Uterus (tissue), 4 donors: ENCODE results near the gene SH3PXD2B. TPM values are rescaled to one million over a fixed set of nuclear protein-coding genes. Genes with fewer than 3 reads are reported as not detected.
A peak's percentile ranks its signal among the peaks of the same experiment; 100 is the strongest.
"Not testable (repeated sequence)": the region's sequence is repeated elsewhere in the genome, so short reads cannot be mapped to it uniquely, and the experiment has no call there.

Experiments
- DNase-seq, 2 donors: peaks; one replicate each; pipeline ENCODE4 v3.0.0-alpha.2; 2019 to 2020
- H3K27ac ChIP-seq, 2 donors: fragments of 200-600 bp; sonication (generic); 1 replicate in 1 of 2; 2 replicates in 1 of 2; pipeline ENCODE4 v1.5.1; 2016 to 2018
- H3K27me3 ChIP-seq, 2 donors: fragments of 200-600 bp; sonication (generic); one replicate each; pipeline ENCODE4 v1.5.1; 2018 to 2019; ENCODE audit warnings: control low read depth in 1 of 2
- H3K36me3 ChIP-seq, 2 donors: fragments of 200-600 bp; sonication (generic); one replicate each; pipeline ENCODE4 v1.5.1; 2019; ENCODE audit warnings: control low read depth in 1 of 2
- H3K4me1 ChIP-seq, 2 donors: fragments of 200-600 bp; sonication (generic); one replicate each; pipeline ENCODE4 v1.5.1; 2018 to 2019; ENCODE audit warnings: control low read depth in 1 of 2
- H3K4me3 ChIP-seq, 2 donors: fragments of 200-600 bp; sonication (generic); 1 replicate in 1 of 2; 2 replicates in 1 of 2; pipeline ENCODE4 v1.5.1; 2018 to 2019; ENCODE audit warnings: mild to moderate bottlenecking in 1 of 2
- H3K9me3 ChIP-seq, 2 donors: fragments of 200-600 bp; sonication (generic); one replicate each; pipeline ENCODE4 v1.5.1; 2019; ENCODE audit warnings: control low read depth in 1 of 2
- POLR2A ChIP-seq, 2 donors: fragments of 450-650 bp; IDR thresholded peaks; one replicate each; pipeline ENCODE4 v1.6.1; 2016; ENCODE audit warnings: antibody characterized with exemption in 2 of 2, mild to moderate bottlenecking in 1 of 2, moderate library complexity in 1 of 2
- intact Hi-C: fragments of 100-400 bp; cut with DNase I; formaldehyde crosslinking; loops from one replicate; pipeline ENCODE4 v1.15.1; 2023; ENCODE audit warnings: low total_unique reads
- total RNA-seq, 4 donors: library from RNA; depleted of rRNA in 3 of 4; stranded (reverse); fragments of >200 nt in 3 of 4; gene quantifications; one replicate each; pipeline versions ENCODE4 v1.1.0 to v1.2.4, GENCODE V29; 2014 to 2023
- TF ChIP-seq, protein P1 (sequence below), 4 experiments: fragments of 200-600 bp in 2 of 4; fragments of 450-650 bp in 2 of 4; sonication (generic) in 2 of 4; IDR thresholded peaks; one replicate each; pipeline ENCODE4 v1.5.1; 2016 to 2019; ENCODE audit warnings: antibody characterized with exemption in 4 of 4, mild to moderate bottlenecking in 2 of 4, moderate library complexity in 1 of 4
- donor health status: DM: yes; HTN: yes; CAD: no.

SH3PXD2B gene
- total RNA-seq, 4 donors from 2014 or later: 26.1 to 82.6 (median 31.0) TPM

DNA sequence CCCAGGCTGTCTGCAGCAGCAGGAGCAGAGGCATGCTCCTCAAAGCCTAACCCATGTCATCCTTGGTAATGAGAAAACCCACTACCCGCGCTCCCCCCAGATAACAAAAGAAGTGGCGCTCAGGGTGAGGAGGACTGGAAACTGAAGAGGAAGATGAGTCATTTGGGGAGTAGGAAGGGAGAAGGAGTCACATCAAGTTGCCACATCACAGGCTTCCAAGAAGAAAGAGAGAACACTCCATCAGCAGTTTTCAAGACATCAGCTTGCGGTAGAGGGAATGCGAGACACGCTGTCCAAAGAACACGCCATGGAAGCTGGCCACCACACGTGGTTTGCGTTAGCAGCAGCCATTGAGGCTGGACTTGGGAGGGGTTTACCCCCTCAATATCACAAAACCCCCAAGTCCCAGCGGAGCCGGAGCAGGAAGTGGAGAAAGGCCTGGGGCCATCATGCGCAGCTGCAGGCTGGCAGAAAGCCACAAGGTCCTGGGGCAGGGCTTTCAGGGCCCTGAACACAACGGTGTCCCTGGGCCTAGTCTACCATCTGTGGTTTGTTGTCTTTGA lies 41.5 kb downstream of the SH3PXD2B start:
- Histone ChIP-seq H3K9me3 (no peaks in the 10 kb centered on the region), H3K36me3 (no peaks in the 10 kb centered on the region), H3K4me1 (peaks cover 21 to 34% of the 10 kb centered on the region in 2 donors), H3K27ac (peak overlapping the region; percentile 93 to 95), H3K4me3 (no peak overlapping the region), H3K27me3 (no peaks in the 10 kb centered on the region)
- peak; percentile 93 for DNase-seq
- peak in 1 of 2 donors; percentile 8 for TF ChIP-seq POLR2A (IDR thresholded peaks at IDR 0.05)
- TF ChIP-seq, protein P1, sequence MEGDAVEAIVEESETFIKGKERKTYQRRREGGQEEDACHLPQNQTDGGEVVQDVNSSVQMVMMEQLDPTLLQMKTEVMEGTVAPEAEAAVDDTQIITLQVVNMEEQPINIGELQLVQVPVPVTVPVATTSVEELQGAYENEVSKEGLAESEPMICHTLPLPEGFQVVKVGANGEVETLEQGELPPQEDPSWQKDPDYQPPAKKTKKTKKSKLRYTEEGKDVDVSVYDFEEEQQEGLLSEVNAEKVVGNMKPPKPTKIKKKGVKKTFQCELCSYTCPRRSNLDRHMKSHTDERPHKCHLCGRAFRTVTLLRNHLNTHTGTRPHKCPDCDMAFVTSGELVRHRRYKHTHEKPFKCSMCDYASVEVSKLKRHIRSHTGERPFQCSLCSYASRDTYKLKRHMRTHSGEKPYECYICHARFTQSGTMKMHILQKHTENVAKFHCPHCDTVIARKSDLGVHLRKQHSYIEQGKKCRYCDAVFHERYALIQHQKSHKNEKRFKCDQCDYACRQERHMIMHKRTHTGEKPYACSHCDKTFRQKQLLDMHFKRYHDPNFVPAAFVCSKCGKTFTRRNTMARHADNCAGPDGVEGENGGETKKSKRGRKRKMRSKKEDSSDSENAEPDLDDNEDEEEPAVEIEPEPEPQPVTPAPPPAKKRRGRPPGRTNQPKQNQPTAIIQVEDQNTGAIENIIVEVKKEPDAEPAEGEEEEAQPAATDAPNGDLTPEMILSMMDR (IDR thresholded peaks at IDR 0.05): no peak
- intact Hi-C loops: no loop called here

DNA sequence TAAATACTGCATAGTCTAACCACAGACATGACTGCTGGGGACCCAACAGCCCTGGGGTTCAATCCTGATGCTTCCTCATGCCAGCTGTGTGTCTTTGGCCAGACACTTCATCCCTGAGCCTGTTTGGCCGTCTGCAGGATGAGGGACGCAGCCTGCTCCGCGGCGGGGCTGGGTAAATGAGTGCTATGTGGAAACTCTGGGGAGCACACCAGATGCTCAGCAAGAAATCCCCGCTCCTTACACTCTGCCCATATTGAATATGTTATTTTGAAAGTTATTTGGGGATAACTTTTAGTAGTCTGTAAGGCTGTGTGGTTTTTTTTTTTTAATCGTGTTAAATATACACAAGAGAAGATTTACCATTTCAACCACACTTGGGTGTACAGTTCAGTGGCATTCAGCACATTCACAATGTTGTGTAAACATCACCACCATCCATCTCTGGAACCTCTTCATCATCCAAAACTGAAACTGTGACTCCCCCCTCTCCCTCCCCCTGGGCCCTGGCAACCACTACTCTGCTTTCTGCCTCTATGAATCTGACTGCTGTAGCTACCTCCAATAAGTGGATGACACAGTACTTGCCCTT lies 42.7 kb downstream of the SH3PXD2B start:
- H3K4me3 ChIP-seq: no peak overlapping the region
- no peaks in the 10 kb centered on the region for H3K36me3 ChIP-seq
- H3K27ac ChIP-seq: peak overlapping the region; percentile 93 to 95
- peaks cover 17 to 32% of the 10 kb centered on the region in 2 donors for H3K4me1 ChIP-seq
- intact Hi-C loops: no loop called here
- TF ChIP-seq, protein P1 (IDR thresholded peaks at IDR 0.05): no peak
- no peak for TF ChIP-seq POLR2A (IDR thresholded peaks at IDR 0.05)
- no peaks in the 10 kb centered on the region for H3K9me3 ChIP-seq
- peak in 1 of 2 donors; percentile 57 for DNase-seq
- no peaks in the 10 kb centered on the region for H3K27me3 ChIP-seq

DNA sequence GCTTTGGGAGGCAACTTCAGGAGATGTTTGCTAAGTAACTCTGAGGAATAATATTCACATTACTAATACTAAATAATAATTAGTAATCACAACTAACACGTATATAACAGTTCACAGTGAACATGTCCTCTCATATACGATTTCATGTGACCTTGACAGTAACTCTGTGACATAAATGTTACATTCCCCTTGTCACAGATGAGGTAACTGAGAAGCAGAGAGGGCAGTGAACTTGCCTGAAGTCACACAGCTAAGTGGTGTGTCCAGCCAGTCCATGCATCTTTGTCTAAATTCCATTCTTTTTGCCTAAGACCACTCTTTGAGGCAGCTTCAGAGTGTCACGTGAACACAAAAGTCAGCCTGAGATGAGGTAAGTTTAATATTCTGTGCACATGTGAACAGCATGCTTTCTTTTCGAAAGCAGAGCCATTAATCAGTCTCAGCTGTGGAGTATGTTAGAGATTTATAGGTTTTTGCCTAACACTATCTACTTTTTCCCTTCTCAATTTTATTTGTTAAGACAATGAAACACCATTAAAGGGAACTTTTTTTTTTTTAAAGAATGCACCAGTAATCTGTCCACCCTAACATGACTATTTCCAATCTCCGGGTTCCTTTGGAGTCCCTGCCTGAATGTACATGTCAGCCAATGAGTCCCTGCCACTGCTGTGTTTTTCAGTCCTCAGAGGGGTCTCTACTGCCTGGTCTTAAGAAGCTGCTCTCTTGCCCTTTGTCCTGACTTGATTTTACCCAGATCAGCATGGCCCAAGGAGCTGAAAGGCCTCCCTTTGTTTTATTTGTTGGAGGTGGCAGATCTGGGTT lies 43.5 kb downstream of the SH3PXD2B start:
- peak in 1 of 2 donors; percentile 75 for DNase-seq
- H3K4me1 ChIP-seq: peaks cover 17 to 32% of the 10 kb centered on the region in 2 donors

DNA sequence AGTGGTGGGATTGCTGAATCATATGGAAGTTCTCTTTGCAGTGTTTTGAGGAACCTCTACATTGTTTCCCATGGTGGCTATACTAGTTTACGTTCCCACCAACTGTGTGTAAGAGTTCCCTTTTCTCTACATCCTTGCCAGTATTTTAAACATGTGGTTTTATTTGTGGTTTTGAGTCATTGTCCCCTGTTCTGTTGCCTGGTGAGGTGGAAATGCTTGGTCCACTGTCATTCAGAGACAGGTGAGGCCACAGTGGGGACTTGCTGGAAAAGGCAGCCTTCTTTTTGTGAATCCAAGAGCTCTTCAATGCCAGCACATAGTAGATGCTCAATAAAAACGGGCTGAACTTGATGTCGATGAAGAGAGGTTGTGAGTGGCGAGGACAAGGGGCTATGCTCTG lies 44.2 kb downstream of the SH3PXD2B start:
- Histone ChIP-seq H3K27me3 (no peaks in the 10 kb centered on the region), H3K36me3 (no peaks in the 10 kb centered on the region), H3K9me3 (no peaks in the 10 kb centered on the region), H3K27ac (peak overlapping the region; percentile 93 to 95), H3K4me1 (peaks cover 17 to 30% of the 10 kb centered on the region in 2 donors), H3K4me3 (no peak overlapping the region)
- no peak for DNase-seq
- no peak for TF ChIP-seq POLR2A (IDR thresholded peaks at IDR 0.05)
- TF ChIP-seq, protein P1 (IDR thresholded peaks at IDR 0.05): no peak
- intact Hi-C loops: no loop called here

More for the DNA sequence above, 43.5 kb downstream of the SH3PXD2B start:
- intact Hi-C loops: no loop called here
- Histone ChIP-seq H3K36me3 (no peaks in the 10 kb centered on the region), H3K9me3 (no peaks in the 10 kb centered on the region), H3K4me3 (no peak overlapping the region), H3K27ac (peak overlapping the region; percentile 93 to 95), H3K27me3 (no peaks in the 10 kb centered on the region)
- TF ChIP-seq POLR2A (IDR thresholded peaks at IDR 0.05): peak in 1 of 2 donors; percentile 15
- TF ChIP-seq, protein P1 (IDR thresholded peaks at IDR 0.05): no peak

DNA sequence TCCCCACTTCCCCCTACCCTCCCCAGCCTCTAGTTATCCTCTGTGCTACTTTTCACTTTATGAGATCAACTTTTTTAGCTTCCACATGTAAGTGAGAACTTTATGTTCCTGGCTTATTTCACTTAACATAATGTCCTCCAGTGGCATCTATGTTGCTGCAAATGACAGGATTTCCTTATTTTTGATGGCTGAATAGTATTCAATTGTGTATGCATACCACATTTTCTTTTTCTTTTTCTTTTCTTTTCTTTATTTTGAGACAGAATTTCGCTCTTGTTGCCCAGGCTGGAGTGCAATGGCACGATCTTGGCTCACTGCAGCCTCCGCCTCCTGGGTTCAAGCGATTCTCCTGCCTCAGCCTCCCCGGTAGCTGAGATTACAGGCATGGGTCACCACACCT lies 44.8 kb downstream of the SH3PXD2B start:
- H3K27ac ChIP-seq: peak overlapping the region; percentile 93 to 95
- DNase-seq, H3K9me3 ChIP-seq, intact Hi-C loops, H3K4me3 ChIP-seq, H3K36me3 ChIP-seq, H3K27me3 ChIP-seq: not testable (repeated sequence)
- H3K4me1 ChIP-seq: peaks cover 17 to 23% of the 10 kb centered on the region in 2 donors
